ENCODE measurements around the gene PLA2G4F. TPM values are rescaled to one million over a fixed set of nuclear protein-coding genes. Genes with fewer than 3 reads are reported as not detected.

PLA2G4F gene
- total RNA-seq, 1 experiment from 2014 or later: not detected

DNA sequence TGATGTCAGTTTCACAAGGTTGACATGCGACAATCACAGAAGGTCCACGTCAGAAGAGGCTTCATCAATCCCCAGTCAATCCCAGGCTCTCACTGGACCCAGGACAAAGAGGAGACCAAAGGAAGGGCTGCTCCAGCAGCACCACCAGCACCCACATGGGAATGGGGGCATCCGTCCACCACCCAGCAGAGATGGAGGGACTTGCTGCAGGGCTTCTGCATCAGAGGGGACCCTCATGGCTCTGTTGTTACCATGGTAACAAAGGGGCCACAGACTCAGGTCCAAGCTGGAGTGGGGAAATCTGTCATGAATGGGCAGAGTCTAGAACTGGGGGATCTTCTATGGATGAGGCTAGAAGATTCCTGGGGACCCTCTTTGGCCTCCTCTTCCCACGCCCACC lies 13.1 kb downstream of the PLA2G4F start:
- H2BK20ac ChIP-seq (ENCODE audit: low read depth, low read length, poor library complexity, severe bottlenecking): no peak overlapping the region
- H3K79me1 ChIP-seq (ENCODE audit: insufficient read depth, low read depth, low read length, poor library complexity, severe bottlenecking): no peaks in the 10 kb centered on the region
- H3K18ac ChIP-seq (ENCODE audit: insufficient read length, low read depth, low read length): no peak overlapping the region
- H4K20me1 ChIP-seq (ENCODE audit: control insufficient read depth, insufficient read depth, insufficient read length): no peaks in the 10 kb centered on the region
- no peak overlapping the region for H2BK5ac ChIP-seq (ENCODE audit: insufficient read length, low read length)
- Mint-ChIP-seq H3K4me1 (peaks cover 2 to 5% of the 10 kb centered on the region in 2 experiments; a peak in 1 of 4 replicates), H3K36me3 (ENCODE audit: insufficient read depth in 1 of 3, low read depth in 3 of 3) (peaks cover 0 to 2% (median 0%) of the 10 kb centered on the region in 3 experiments; a peak in 1 of 7 replicates), H3K27me3 (ENCODE audit: low read depth) (peaks cover 5% of the 10 kb centered on the region; the same call in 1 of the 2 replicates), H3K9me3 (peaks cover 9 to 11% of the 10 kb centered on the region in 2 experiments), H3K27ac (peak overlapping the region in 1 of 3 experiments; percentile 49; a peak in 1 of 7 replicates), H3K4me3 (no peak overlapping the region; a peak in 1 of 5 replicates)
- H3K4me2 ChIP-seq (ENCODE audit: insufficient read depth, insufficient read length, low read length): no peak overlapping the region
- H4K8ac ChIP-seq (replicated peaks; ENCODE audit: insufficient read length, low read depth, low read length): no peak overlapping the region
- no peak overlapping the region for H3K14ac ChIP-seq (ENCODE audit: insufficient read depth, low read length)
- no peak overlapping the region for H2BK120ac ChIP-seq (ENCODE audit: low read depth, low read length, poor library complexity, severe bottlenecking)
- no peak overlapping the region for H3K27ac ChIP-seq (ENCODE audit: insufficient read length, low read depth, low read length)
- no peak overlapping the region for H2BK12ac ChIP-seq (ENCODE audit: insufficient read length, low read depth, low read length)
- no peak overlapping the region for H3K9ac ChIP-seq (ENCODE audit: extremely low read depth, insufficient read length, low read length)
- H3K27me3 ChIP-seq (ENCODE audit: insufficient read depth, low read length): no peaks in the 10 kb centered on the region
- no peaks in the 10 kb centered on the region for H3K4me1 ChIP-seq (ENCODE audit: insufficient read depth, low read length)
- H4K91ac ChIP-seq (ENCODE audit: insufficient read length, low read depth, low read length): no peak overlapping the region
- H4K5ac ChIP-seq (ENCODE audit: insufficient read length, low read depth, low read length): no peak overlapping the region
- no peak overlapping the region for H3K4ac ChIP-seq (ENCODE audit: low read depth, low read length)
- H2BK15ac ChIP-seq (ENCODE audit: low read depth, low read length): no peak overlapping the region
- H3K9me3 ChIP-seq (ENCODE audit: control insufficient read depth, low read depth, low read length): no peaks in the 10 kb centered on the region
- H3K23ac ChIP-seq (ENCODE audit: insufficient read length, low read depth, low read length): no peak overlapping the region
- H2AFZ ChIP-seq (ENCODE audit: low read length): no peak overlapping the region
- no peak overlapping the region for H3T11ph ChIP-seq (ENCODE audit: low read length)
- TF ChIP-seq, protein P1, sequence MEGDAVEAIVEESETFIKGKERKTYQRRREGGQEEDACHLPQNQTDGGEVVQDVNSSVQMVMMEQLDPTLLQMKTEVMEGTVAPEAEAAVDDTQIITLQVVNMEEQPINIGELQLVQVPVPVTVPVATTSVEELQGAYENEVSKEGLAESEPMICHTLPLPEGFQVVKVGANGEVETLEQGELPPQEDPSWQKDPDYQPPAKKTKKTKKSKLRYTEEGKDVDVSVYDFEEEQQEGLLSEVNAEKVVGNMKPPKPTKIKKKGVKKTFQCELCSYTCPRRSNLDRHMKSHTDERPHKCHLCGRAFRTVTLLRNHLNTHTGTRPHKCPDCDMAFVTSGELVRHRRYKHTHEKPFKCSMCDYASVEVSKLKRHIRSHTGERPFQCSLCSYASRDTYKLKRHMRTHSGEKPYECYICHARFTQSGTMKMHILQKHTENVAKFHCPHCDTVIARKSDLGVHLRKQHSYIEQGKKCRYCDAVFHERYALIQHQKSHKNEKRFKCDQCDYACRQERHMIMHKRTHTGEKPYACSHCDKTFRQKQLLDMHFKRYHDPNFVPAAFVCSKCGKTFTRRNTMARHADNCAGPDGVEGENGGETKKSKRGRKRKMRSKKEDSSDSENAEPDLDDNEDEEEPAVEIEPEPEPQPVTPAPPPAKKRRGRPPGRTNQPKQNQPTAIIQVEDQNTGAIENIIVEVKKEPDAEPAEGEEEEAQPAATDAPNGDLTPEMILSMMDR (conservative IDR thresholded peaks at IDR 0.05): no peak
- H3K56ac ChIP-seq (ENCODE audit: insufficient read length, low read depth, low read length): no peak overlapping the region
- H3K79me2 ChIP-seq (ENCODE audit: insufficient read depth, low read length): no peaks in the 10 kb centered on the region
- peak; percentile 16 for DNase-seq
- no peaks in the 10 kb centered on the region for H3K23me2 ChIP-seq (ENCODE audit: insufficient read length, low read depth, low read length, poor library complexity, severe bottlenecking)
- H2AK5ac ChIP-seq (ENCODE audit: insufficient read length, low read length): no peak overlapping the region
- no CpG with 5 or more reads among the region's 4 CpGs for WGBS (ENCODE audit: extremely low coverage, insufficient read length, low lambda C conversion rate)
